DND-41 (cell line): ENCODE data around the gene CHST1.

ENCODE experiments used
- ATAC-seq: fragments of 200-7000 bp; cut with Tn5 transposase; 3 replicates; pipeline ENCODE4 v1.9.1; 2021; ENCODE audit warnings: low read depth; ENCODE audit not compliant: insufficient read depth
- DNase-seq: peaks from one replicate; pipeline ENCODE4 v3.0.0-alpha.2; 2020
- H2AFZ ChIP-seq: 2 replicates; pipeline ENCODE4 v1.6.0; 2012; ENCODE audit warnings: low read depth, low read length
- H3K27ac ChIP-seq: 2 replicates; pipeline ENCODE4 v1.5.1; 2012; ENCODE audit warnings: low read length, inconsistent platforms
- H3K27me3 ChIP-seq: fragments of 200-600 bp; sonication (generic); 2 replicates; pipeline ENCODE4 v1.6.0; 2012; ENCODE audit warnings: low read length, mild to moderate bottlenecking, inconsistent platforms; ENCODE audit not compliant: insufficient read depth, poor library complexity
- H3K36me3 ChIP-seq: 2 replicates; pipeline ENCODE4 v1.5.1; 2012; ENCODE audit warnings: low read length, inconsistent platforms; ENCODE audit not compliant: insufficient read depth
- H3K4me1 ChIP-seq: 2 replicates; pipeline ENCODE4 v1.5.1; 2012; ENCODE audit warnings: mild to moderate bottlenecking, low read length; ENCODE audit not compliant: insufficient read depth
- H3K4me2 ChIP-seq: 2 replicates; pipeline ENCODE4 v1.6.0; 2012; ENCODE audit warnings: mild to moderate bottlenecking, moderate library complexity, low read length, inconsistent platforms; ENCODE audit not compliant: insufficient read depth
- H3K4me3 ChIP-seq, 2 experiments: fragments of 200-600 bp in 1 of 2; shearing (Covaris generic) in 1 of 2; 2 replicates each; pipeline ENCODE4 v1.5.1; 2012 to 2016; ENCODE audit warnings: inconsistent platforms in 2 of 2, low read length in 2 of 2, mild to moderate bottlenecking in 2 of 2, low read depth in 1 of 2, moderate library complexity in 1 of 2
- H3K79me2 ChIP-seq: 2 replicates; pipeline ENCODE4 v1.6.0; 2012; ENCODE audit warnings: low read length, inconsistent platforms; ENCODE audit not compliant: insufficient read depth
- H3K9ac ChIP-seq: 2 replicates; pipeline ENCODE4 v1.6.0; 2012; ENCODE audit warnings: low read depth, mild to moderate bottlenecking, inconsistent platforms, low read length, moderate library complexity
- H3K9me3 ChIP-seq: 2 replicates; pipeline ENCODE4 v1.5.1; 2012; ENCODE audit warnings: low read length, moderate library complexity, mild to moderate bottlenecking, inconsistent platforms; ENCODE audit not compliant: insufficient read depth, severe bottlenecking
- H4K20me1 ChIP-seq: 2 replicates; pipeline ENCODE4 v1.6.0; 2012; ENCODE audit warnings: low read length; ENCODE audit not compliant: insufficient read depth
- EZH2 ChIP-seq: IDR thresholded peaks from 3 replicates; pipeline ENCODE4 v1.6.1; 2012; ENCODE audit warnings: borderline replicate concordance, low read depth, mild to moderate bottlenecking, moderate library complexity, low read length, inconsistent platforms; ENCODE audit not compliant: severe bottlenecking
- TF ChIP-seq, protein P1 (sequence below): IDR thresholded peaks from 2 replicates; pipeline ENCODE4 v1.5.1; 2012; ENCODE audit warnings: borderline replicate concordance, low read length, moderate library complexity, mild to moderate bottlenecking; ENCODE audit not compliant: poor library complexity, severe bottlenecking; ENCODE audit errors: extremely low read depth

The CHST1 gene

DNA sequence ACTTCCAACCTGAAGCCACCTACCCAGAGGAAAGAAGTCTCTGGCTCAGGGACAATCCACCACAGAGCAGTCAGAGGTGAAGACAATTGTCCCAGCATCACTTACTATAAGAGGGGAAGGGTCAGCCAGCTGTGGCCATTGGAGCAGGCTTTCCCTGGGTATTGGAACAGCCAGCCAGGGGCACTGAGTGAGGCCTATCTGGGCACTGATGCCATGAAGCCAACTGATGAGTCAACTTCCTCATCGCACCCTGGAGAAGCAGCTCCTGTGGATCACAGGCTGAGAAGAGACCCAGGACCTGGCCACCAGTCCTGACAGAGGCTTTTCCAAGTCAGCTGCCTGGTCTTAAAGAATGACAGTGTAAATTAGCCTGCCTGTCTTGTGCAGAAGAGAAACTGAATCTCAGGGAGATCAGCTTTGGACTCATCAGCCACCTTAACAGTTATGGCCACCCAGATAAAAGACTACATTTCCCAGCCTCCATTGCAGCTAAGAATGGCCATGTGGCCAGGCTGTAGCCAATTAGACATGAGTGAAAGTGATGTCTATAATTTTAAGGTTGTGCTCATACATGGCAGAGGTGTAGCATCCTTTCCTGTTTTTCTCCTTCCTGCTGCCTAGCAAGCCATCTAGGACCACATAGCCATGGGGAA, 19.0 kb downstream of the CHST1 start:
- H3K4me2 ChIP-seq: no peak overlapping the region
- H3K27me3 ChIP-seq: no peaks in the 10 kb centered on the region
- H2AFZ ChIP-seq: no peak overlapping the region
- no peak for TF ChIP-seq EZH2
- TF ChIP-seq, protein P1, sequence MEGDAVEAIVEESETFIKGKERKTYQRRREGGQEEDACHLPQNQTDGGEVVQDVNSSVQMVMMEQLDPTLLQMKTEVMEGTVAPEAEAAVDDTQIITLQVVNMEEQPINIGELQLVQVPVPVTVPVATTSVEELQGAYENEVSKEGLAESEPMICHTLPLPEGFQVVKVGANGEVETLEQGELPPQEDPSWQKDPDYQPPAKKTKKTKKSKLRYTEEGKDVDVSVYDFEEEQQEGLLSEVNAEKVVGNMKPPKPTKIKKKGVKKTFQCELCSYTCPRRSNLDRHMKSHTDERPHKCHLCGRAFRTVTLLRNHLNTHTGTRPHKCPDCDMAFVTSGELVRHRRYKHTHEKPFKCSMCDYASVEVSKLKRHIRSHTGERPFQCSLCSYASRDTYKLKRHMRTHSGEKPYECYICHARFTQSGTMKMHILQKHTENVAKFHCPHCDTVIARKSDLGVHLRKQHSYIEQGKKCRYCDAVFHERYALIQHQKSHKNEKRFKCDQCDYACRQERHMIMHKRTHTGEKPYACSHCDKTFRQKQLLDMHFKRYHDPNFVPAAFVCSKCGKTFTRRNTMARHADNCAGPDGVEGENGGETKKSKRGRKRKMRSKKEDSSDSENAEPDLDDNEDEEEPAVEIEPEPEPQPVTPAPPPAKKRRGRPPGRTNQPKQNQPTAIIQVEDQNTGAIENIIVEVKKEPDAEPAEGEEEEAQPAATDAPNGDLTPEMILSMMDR: no peak
- no peaks in the 10 kb centered on the region for H3K9me3 ChIP-seq
- H3K36me3 ChIP-seq: peaks cover 17% of the 10 kb centered on the region
- no peaks in the 10 kb centered on the region for H3K4me1 ChIP-seq
- H3K27ac ChIP-seq: no peak overlapping the region
- no peaks in the 10 kb centered on the region for H3K79me2 ChIP-seq
- DNase-seq (no peak), ATAC-seq (peak; percentile 78)
- no peak overlapping the region for H3K9ac ChIP-seq
- H4K20me1 ChIP-seq: no peaks in the 10 kb centered on the region; the same call in 1 of the 2 replicates
- H3K4me3 ChIP-seq: no peak overlapping the region

DNA sequence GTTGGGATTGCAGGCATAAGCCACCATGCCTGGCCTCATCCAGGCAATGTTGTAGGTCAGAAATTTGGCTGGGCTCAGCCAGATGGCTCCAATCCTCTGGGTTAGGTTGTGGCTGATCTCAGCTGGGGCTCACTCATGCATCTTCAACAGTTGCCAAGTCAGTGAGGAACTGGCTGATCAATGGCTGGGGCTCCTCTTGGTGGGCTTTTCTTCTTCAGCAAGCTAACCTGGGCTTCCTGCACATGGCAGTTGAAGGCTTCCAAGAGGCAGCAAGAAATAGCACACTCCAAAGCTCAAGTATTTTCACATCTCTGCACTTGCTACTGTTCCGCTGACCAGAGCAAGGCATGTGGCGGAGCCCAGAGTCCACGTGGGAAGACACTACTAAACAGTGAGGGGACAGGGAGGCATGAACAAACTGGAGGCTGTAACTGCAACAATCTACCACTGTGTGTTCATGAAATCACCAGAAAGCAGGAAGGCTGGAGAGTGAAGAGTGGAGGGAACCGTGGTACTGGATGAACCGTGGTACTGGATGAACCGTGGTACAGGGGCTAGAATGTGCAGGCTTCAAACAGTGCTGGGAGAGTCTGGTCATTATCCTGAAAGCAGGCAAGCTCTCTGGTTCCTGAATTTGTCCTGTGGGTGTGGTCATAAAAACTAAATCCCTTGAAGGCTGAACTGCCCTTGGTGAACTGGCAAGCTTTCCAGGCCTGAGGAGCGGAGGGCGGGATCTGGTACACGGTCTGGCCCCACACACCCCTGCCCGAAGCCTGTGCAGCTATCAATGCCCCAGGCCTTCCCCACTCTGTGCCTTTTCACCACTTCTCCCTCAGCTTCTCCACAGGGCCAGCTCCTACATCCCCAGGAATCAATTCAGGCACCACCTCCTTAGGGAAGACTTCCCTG, 20.2 kb downstream of the CHST1 start:
- no peaks in the 10 kb centered on the region for H3K4me1 ChIP-seq
- H3K27ac ChIP-seq: no peak overlapping the region
- H3K36me3 ChIP-seq: peaks cover 5% of the 10 kb centered on the region
- H4K20me1 ChIP-seq: no peaks in the 10 kb centered on the region; the same call in 1 of the 2 replicates
- no peak overlapping the region for H3K9ac ChIP-seq
- H3K9me3 ChIP-seq: no peaks in the 10 kb centered on the region
- no peak overlapping the region for H2AFZ ChIP-seq
- no peak for ATAC-seq
- no peak overlapping the region for H3K4me3 ChIP-seq
- no peaks in the 10 kb centered on the region for H3K79me2 ChIP-seq
- no peaks in the 10 kb centered on the region for H3K27me3 ChIP-seq
- DNase-seq: no peak
- TF ChIP-seq EZH2: no peak
- TF ChIP-seq, protein P1: no peak
- no peak overlapping the region for H3K4me2 ChIP-seq

DNA sequence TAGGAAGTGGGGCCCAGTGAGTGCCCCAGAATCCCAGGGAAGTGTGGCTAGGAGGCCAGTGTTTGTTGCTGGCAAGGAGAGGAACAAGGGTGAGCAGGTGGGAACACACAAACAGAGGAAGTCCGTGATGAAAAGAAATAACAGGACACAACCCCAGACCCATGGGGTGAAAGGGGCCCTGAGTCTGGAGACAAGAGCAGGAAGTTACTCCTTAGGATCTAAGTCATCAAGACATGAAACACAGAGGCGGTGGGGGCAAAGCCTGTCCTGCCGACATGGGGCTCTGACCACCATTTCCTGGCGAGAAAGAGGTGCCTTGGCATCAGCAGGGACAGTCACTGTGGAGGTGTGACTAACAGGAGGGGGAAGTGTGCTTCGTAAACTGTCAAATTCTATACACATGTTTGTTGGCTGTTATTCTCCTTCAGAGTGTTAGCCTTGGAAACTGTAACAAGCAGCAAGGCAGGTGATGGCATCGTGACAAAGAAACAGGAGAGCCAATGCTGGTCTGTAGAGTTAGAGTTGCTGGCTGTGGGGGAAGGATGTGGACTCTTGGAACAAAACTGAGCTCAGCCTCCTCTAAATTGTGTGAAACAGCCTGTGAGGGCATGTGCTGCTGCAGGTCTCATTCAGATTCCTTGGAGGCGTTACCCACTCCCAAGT, 21.7 kb downstream of the CHST1 start:
- ATAC-seq: peak; percentile 44
- Histone ChIP-seq H3K9me3 (no peaks in the 10 kb centered on the region), H3K4me1 (no peaks in the 10 kb centered on the region), H3K4me3 (no peak overlapping the region), H3K36me3 (no peaks in the 10 kb centered on the region), H3K9ac (no peak overlapping the region), H3K79me2 (no peaks in the 10 kb centered on the region), H4K20me1 (no peaks in the 10 kb centered on the region), H3K27ac (no peak overlapping the region), H3K4me2 (no peak overlapping the region), H2AFZ (no peak overlapping the region), H3K27me3 (no peaks in the 10 kb centered on the region)
- no peak for TF ChIP-seq EZH2
- TF ChIP-seq, protein P1: no peak
- no peak for DNase-seq
